GM18870 (cell line): ENCODE data around the gene HSF4.
"Not testable (repeated sequence)": the region's sequence is repeated elsewhere in the genome, so short reads cannot be mapped to it uniquely, and the experiment has no call there.

Experiments
- ATAC-seq: cut with Tn5 transposase; IDR thresholded peaks from one replicate; pipeline ENCODE4 v1.9.1; 2021; ENCODE audit warnings: moderate library complexity; ENCODE audit not compliant: unreplicated experiment

The HSF4 gene, protein sequence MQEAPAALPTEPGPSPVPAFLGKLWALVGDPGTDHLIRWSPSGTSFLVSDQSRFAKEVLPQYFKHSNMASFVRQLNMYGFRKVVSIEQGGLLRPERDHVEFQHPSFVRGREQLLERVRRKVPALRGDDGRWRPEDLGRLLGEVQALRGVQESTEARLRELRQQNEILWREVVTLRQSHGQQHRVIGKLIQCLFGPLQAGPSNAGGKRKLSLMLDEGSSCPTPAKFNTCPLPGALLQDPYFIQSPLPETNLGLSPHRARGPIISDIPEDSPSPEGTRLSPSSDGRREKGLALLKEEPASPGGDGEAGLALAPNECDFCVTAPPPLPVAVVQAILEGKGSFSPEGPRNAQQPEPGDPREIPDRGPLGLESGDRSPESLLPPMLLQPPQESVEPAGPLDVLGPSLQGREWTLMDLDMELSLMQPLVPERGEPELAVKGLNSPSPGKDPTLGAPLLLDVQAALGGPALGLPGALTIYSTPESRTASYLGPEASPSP

GRCh38 chr16:67164599-67165061 is at the start of gene HSF4:
Gene HSF4, plus strand, starts transcription at chr16:67164745. Its CDS starts 67 bp downstream, at chr16:67164812.
- no peak for ATAC-seq

DNA sequence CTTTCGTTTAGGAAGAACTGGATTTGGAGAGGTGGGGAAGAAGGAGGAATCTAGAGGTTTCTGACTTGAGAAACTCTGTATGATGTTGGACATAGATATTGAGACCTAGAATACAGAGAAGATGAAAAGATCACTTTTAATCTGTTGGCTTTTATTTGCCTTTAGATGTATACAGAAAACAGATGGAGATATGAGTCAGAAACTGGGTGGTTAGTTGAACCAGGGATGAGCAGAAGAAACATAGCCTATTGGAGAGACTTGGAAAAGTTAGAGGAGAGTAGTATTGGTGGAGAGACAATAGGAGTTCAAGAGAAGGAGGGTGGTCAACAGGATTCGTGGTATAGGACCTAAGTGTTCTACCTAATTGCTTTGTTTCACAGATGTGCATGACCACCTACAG is 49.8 kb upstream of the HSF4 start:
- ATAC-seq = no peak

GRCh38 chr16:67115639-67116038 is 48.9 kb upstream of the HSF4 start:
- ATAC-seq = no peak

DNA sequence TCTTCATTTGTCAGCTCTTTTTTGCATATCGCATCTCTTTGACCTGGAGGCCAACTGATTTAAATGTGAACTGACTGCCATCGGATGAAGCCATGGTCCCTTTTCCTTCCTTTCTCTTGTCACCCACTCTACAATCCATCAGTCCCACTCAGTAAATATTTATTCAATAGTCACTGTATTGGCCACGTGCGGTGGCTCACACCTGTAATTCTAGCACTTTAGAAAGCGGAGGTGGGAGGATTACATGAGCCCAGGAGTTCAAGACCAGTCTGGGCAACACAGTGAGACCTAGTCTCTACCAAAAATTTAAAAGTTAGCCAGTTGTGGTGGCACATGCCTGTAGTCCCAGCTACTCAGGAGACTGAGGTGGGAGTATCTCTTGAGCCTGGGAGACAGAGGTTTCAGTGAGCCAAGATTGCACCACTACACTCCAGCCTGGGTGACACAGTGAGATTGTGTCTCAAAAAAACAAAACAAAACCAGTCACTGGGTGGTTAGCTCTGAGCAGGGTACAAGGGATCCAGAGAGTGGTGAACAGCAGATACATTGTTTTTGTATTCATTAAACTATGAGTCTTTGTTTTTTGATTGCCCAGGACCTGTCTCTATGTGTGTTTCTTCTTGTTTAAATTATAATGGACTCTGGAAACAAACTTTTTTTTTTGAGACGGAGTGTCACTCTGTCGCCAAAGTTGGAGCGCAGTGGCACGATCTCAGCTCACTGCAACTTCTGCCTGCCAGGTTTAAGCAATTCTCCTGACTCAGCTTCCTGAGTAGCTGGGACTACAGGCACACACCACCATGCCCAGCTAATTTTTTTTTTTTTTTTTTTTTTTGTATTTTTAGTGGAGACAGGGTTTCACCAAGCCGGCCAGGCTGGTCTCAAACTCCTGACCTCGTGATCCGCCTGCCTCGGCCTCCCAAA is 47.9 kb upstream of the HSF4 start:
- ATAC-seq = no peak

DNA sequence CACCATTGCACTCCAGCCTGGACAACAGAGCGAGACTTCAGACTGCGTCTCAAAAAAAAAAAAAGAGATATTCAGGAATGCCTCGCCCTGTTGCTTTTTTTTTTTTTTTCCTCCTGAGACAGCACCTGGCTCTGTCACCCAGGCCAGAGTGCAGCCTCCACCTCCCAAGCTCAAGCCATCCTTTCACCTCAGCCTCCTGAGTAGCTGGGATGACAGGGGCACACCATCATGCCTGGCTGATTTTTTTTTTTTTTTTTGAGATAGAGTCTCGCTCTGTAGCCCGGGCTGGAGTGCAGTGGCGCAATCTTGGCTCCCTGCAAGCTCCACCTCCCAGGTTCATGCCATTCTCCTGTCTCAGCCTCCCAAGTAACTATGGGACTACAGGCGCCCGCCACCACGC is 46.8 kb upstream of the HSF4 start:
- ATAC-seq = no peak

GRCh38 chr16:67120025-67120424 is 44.5 kb upstream of the HSF4 start:
- ATAC-seq = no peak

- not testable (repeated sequence) for ATAC-seq
Measured at GRCh38 chr16:67122799-67123198, 41.7 kb upstream of the HSF4 start.

DNA sequence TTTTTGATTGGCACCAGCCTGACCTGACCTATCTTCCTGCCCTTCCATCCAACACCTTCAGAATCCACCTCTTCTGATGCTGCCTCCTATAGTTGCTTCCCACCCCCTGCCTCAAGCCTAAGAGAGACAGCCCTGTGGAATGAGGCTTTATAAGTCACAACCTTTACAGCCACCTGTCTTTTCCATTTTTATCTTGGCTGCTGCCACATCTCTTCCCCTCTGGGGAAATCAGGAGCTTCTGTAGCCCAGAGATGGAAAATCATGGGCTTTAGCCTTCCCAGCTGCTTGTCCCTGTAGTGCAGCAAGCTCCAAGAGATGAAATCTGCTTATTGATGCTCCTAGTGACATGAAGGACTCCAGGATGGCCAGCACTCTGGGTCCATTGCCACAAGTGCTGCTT is 36.1 kb upstream of the HSF4 start:
- no peak for ATAC-seq

DNA sequence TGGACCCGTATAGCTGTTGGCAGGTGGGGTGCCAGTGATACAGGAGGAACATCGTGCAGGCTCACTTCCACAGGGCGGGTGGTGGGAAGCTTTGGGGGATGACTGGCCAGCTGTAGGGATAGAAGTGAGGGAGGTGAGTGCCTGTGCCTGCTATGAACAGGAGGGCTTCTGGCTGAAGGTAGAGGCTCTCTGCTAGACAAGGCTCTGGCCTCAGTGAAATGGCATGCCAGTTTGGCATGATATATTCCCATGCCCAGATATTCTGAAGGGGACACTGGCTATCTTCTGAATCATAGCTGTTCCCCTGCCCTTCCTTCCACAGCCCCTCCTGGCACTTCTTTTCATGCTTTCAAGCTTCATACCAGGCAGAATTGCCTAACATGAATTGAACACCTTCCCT is 35.7 kb upstream of the HSF4 start:
- no peak for ATAC-seq

- no peak for ATAC-seq
Measured at GRCh38 chr16:67129422-67129821, 35.1 kb upstream of the HSF4 start.

DNA sequence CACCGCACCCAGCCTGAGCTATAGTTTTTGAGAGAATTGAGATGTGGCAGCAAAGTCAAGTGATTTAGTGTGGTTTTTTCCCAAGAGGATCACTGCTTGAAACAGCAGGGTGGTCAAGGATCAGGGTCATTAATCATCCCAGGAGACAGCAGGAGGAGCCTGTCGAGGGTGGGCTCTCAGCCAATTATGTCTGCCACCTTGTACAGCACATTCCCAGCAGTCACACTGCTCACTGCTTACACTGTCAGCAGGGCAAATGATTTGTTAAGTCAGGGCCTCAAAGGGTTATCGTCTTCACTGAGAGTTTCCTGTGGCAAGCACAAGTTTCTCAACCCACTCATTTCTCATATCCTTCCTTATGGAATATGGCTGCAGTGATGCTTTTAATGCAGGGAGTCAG is 26.9 kb upstream of the HSF4 start:
- ATAC-seq = no peak

GRCh38 chr16:67141391-67141790 is 23.2 kb upstream of the HSF4 start:
- ATAC-seq = no peak

DNA sequence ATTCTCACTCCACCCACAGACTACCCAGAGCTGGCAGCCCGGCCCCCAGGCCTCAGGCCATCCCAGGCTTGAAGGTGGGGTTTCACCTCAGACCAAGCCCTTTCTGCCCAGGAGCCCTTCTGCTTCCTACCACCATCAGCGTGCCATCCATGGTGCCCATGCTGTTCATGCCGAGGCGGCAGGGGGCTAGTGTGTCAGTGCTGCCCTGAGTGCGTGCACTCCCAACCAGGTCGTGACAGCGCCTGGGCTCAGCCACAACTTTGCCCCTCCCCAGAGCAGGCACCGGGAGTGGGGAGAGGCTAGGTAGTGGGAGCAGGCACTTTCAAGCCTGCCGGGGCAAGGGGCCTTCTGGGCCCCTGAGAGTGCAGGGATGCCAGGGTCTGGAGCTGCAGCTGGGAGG is 22.2 kb upstream of the HSF4 start:
- no peak for ATAC-seq

- no peak for ATAC-seq
Measured at GRCh38 chr16:67144943-67145342, 19.6 kb upstream of the HSF4 start.

- ATAC-seq = no peak
Measured at GRCh38 chr16:67145746-67146145, 18.8 kb upstream of the HSF4 start.

GRCh38 chr16:67146523-67147357 is 17.8 kb upstream of the HSF4 start:
- no peak for ATAC-seq

DNA sequence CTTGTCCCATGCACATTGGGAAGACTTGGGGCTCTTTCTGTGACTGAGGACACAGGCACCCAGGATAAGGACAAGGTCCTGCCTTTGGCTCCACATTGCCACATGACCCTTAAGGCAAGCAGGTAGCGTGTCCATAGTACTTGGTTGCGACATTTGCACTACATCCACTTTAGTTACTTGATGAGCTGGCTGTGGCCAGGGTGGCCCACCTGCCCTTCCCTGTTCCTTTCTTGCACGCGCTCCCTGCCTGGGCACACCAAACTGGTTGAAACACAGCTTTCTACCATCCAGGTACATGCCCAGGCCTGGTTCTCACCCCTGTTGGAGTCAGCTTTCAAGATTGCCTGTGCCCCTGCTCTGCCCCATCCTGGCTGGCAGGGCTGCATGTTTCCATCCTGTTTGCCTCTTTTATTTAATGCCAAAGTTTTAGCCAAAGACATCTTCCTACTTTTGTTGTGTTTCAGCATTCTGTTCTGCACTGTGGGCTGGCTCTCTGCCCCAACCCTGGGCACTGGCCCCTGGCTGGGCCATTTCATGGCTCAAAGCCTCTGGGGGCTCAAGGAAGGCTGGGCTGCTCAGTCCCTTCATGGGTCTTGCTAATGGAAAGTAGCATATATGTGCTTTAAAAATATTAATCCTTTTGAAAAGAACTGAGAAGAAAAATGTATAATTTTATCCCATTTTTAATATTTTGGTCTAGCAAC is 17.0 kb upstream of the HSF4 start:
- no peak for ATAC-seq

- no peak for ATAC-seq
Measured at GRCh38 chr16:67148221-67148620, 16.3 kb upstream of the HSF4 start.

DNA sequence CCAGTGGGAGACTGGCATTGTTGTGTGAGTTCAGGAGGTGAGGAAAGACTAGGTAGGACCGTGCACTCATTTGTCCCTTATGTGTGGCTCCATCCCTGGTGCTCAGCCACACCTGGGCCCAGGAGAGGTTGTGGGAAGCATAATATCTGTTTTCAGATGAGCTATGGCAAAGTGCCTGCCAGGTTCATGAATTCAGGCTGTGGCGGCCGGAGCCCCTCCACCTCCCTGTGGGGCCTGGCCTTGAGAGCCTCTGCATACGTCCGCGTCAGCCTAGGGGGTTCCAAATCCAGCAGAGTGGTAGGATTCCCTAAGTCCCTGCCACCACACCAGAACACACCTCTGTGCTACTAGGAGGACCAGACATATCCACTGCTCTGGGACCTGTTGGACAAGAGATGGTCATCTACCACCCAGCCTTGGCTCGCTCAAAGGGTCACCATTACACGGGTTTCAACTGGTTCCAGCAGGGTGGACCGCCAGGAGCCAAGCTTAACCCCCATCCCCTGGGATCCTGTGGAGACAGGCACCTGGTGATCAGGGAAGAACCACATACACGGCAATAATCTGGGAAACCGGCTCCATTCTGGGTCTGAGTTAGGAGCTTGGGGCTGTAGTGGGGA is 15.8 kb upstream of the HSF4 start:
- no peak for ATAC-seq
